SH-SY5Y (cell line): ENCODE data around the gene CDC27.

Experiments used
- GATA2 ChIP-seq: IDR thresholded peaks from 2 replicates; pipeline ENCODE4 v1.6.1; 2011; ENCODE audit warnings: mild to moderate bottlenecking, low read depth, low read length
- GATA3 ChIP-seq: IDR thresholded peaks from 2 replicates; pipeline ENCODE4 v1.6.1; 2011; ENCODE audit warnings: low read depth, mild to moderate bottlenecking, low read length, moderate library complexity

The CDC27 gene

DNA sequence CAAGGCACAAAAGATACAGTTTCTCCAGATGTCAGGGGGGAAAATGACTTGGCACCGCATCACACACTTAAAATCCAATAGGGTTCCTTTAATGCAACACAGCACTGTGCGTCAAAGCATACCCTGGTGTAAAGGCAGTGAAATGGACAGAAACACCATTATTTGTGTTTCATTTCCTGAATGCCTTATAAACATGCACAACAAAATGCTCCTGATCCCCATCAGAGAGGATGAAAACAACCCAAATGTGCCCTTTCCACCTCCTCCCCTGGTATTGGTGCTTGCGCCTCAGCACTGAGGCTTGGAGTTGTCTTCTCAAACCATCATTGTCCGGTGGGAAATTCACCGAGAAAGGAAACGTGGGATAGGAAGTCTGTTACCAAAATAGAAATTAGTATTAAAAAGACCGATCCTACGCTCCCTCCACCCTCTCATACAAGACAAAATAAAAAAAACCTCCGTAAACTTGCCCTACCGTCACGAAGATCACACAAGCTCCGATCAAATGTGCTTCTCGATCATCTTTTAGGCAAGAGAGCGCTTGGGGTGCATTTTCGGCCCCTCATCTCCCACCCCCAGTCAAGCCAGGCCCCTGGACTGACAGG is 722 bp downstream of the CDC27 start:
- TF ChIP-seq GATA2, result no peak

- TF ChIP-seq GATA2 (no peak), GATA3 (no peak)
These were observed 4.4 kb downstream of the CDC27 start for GRCh38 chr17:47184681-47185080.

DNA sequence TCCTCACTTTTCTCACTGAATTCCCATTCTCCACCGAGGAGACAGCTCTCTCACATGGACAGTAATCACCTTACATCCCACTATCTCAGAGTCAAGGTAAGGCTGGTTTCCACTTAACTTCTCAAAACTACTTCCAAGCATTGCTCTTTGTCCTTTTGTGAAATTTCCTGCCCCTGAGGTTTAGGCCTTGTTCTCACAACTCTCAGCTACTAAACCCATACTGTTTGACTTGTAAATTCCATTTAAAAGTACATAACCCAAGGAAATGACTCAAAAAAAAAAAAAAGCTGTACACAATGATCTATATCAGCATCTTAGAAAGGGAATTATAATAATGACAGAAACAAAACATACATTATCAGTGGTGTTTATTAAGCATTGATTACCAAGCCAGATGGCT is 8.8 kb downstream of the CDC27 start:
- TF ChIP-seq GATA2, result no peak
- no peak for TF ChIP-seq GATA3

GRCh38 chr17:47179141-47179540 is 10.0 kb downstream of the CDC27 start:
- TF ChIP-seq GATA2, result no peak
- no peak for TF ChIP-seq GATA3

DNA sequence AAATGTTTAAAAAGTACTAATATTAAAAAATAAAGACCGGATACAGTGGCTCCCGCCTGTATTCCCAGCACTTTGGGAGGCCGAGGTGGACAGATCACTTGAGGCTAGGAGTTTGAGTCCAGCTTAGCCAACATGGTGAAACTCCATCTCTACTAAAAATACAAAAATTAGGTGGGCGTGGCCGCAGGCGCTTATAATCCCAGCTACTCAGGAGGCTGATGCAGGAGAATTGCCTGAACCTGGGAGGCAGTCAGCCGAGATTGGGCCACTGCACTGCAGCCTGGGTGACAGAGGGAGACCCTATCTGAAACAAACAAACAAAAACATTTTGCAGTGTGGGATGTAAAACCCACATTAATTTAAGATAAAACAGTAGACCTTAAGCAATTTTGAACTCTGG is 11.8 kb downstream of the CDC27 start:
- TF ChIP-seq GATA3 (no peak), GATA2 (no peak)

DNA sequence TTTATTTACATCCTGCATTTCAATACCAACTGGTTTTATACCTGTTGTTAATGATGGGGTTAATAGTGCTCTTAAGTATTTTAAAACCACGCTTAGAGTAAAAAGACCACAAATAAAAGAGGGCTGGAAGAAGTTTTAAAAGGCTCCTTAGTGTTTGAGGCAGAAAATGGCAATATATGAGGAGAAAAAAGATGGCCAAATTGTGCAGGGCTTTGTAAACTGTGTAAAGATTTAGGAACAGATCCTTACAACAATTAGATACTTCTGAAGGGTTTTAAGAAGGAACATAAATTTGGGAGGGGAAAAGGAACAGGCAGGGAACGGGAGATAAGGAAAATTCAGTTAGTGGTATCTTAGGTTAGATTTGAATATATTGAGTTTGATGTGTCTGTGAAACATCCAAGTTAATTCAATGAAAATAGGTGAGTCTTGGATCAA is 12.7 kb downstream of the CDC27 start:
- TF ChIP-seq GATA3, result no peak
- no peak for TF ChIP-seq GATA2

DNA sequence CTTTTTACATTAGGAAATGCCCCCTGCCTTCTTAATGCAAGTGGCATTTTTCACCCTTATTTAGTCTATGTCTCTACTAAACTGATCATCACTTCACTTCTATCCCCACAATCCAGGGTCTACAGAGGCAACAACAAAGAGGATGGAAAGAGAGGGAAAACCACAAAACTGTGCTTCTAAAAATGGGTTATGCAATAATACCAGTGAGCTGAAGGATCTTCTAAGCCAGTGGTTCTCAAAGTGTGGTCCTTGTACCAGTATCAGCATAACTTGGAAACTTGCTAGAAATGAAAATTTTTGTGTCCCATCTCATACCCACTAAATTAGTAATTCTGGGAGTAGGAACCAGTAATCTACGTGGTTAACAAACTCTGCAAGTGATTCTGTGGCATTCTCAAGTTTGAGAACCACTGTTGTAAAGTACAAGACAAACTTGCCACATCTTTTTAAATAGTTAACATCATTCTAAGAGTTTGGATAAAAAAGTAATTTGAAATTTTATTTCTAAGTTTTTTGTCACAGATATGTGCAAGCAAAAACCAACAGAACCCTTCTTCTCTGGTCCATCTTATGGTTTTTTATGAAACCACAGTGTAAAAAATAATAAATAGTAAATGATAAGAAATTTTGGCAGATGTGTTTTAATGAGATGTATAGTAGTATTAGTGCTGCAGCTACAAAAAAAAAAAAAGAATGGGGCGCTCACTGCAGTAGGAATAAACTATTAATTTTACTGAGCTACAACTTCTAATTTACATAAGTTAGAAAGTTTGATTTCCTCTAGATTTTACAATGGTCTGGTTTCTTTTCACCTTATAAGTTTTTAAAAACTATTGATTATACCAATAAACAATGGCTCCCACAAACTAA is 16.2 kb downstream of the CDC27 start:
- no peak for TF ChIP-seq GATA3
- no peak for TF ChIP-seq GATA2

- TF ChIP-seq GATA2, result no peak
- TF ChIP-seq GATA3, result no peak
These were observed 18.4 kb downstream of the CDC27 start for GRCh38 chr17:47170710-47171109.

- TF ChIP-seq GATA3 (no peak), GATA2 (no peak)
These were observed 24.0 kb downstream of the CDC27 start for GRCh38 chr17:47165137-47165536.

DNA sequence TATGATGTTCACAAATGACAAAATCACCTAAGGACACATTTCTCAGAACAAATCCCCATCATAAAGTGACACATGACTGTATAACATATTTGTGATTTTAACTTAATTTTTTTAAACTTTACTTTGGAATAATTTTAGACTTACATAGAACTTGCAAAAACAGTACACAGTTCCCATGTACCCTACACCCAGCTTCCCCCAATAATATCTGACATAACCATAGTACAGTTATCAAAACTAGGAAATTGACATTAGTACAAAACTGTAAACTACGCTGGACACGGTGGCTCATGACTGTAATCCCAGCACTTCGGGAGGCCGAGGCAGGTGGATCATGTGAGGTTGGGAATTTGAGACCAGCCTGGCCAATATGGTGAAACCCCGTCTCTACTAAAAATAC is 24.8 kb downstream of the CDC27 start:
- TF ChIP-seq GATA2 (no peak), GATA3 (no peak)

- TF ChIP-seq GATA2, result no peak
- no peak for TF ChIP-seq GATA3
These were observed 27.0 kb downstream of the CDC27 start for GRCh38 chr17:47162013-47162622.

DNA sequence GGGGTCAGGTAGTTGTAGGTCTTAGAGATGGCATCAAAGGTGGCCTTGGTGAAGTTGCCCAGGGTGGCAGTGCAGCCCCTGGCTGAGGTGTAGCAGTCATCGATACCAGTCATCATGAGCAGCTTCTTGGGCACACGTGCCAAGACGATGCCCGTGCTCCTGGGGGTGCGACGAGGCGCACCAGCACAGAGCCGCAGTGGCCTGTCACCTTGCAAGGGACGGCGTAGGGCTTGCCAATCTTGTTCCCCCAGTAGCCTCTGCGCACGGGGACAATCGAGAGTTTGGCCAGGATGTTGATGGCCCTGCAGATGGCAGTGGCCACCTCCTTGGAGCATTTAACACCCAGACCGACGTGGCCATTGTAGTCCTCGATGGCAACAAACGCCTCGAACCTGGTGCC is 29.8 kb downstream of the CDC27 start:
- TF ChIP-seq GATA3, result no peak
- TF ChIP-seq GATA2, result no peak

DNA sequence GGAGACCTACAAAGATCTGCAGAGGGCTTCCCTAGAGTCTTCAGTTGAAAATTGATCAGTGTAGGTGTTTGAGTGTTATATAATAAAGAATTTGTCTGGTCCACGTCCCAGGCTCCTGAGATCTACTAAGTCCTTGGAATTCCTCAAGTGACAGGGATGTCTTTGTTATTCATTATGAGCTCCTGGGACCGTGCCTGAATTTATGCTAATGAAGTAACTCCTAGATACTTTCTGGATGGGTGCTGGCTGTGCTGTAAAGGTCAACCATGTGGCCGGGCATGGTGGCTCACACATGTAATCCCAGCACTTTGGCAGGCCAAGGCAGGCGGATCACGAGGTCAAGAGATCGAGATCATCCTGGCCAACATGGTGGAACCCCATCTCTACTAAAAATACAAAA is 43.7 kb downstream of the CDC27 start:
- no peak for TF ChIP-seq GATA2
- no peak for TF ChIP-seq GATA3

GRCh38 chr17:47135235-47135634 is 53.9 kb downstream of the CDC27 start:
- TF ChIP-seq GATA2 (no peak), GATA3 (no peak)

DNA sequence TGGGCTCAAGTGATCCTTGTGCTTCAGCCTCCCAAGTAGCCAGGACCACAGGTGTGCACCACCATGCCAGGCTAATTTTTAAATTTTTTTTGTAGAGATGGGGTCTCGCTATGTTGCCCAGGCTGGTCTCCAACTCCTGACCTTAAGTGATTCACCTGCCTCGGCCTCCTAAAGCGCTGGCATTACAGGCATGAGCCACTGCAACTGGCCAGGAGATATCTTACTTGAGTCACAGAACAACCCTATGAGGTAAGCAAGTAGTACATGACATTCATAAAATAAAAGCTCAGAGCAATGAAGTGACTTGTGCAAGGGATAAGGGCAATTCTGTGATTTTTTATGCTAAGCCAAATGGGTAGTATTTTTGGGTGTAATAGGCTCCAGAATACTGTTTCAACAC is 57.3 kb downstream of the CDC27 start:
- TF ChIP-seq GATA3 (no peak), GATA2 (no peak)

- TF ChIP-seq GATA2, result no peak
- no peak for TF ChIP-seq GATA3
These were observed 68.5 kb downstream of the CDC27 start for GRCh38 chr17:47120521-47121095.
